ENCODE data around the gene SPRED1.
"Not testable (repeated sequence)": the region's sequence is repeated elsewhere in the genome, so short reads cannot be mapped to it uniquely, and the experiment has no call there.

The SPRED1 gene

GRCh38 chr15:38237021-38237420 is 15.6 kb upstream of the SPRED1 start:
- not testable (repeated sequence) for DNase-seq (ENCODE audit: low read depth)

GRCh38 chr15:38238311-38238710 is 14.3 kb upstream of the SPRED1 start:
- no peak for DNase-seq (ENCODE audit: low read depth)

GRCh38 chr15:38242055-38242454 is 10.6 kb upstream of the SPRED1 start:
- no peak for DNase-seq (ENCODE audit: low read depth)

GRCh38 chr15:38243278-38244055 is 9.2 kb upstream of the SPRED1 start:
- DNase-seq (ENCODE audit: low read depth), result no peak

- no peak for DNase-seq (ENCODE audit: low read depth)
Measured at GRCh38 chr15:38247336-38247735, 5.3 kb upstream of the SPRED1 start.

GRCh38 chr15:38253351-38253781 is 730 bp downstream of the SPRED1 start:
- DNase-seq (ENCODE audit: low read depth), result no peak

GRCh38 chr15:38254051-38254883 is 1.6 kb downstream of the SPRED1 start:
- no peak for DNase-seq (ENCODE audit: low read depth)

GRCh38 chr15:38255690-38256089 is 3.1 kb downstream of the SPRED1 start:
- no peak for DNase-seq (ENCODE audit: low read depth)

- DNase-seq (ENCODE audit: low read depth), result no peak
Measured at GRCh38 chr15:38257676-38258075, 5.0 kb downstream of the SPRED1 start.

GRCh38 chr15:38259134-38259533 is 6.5 kb downstream of the SPRED1 start:
- DNase-seq (ENCODE audit: low read depth), result no peak

- no peak for DNase-seq (ENCODE audit: low read depth)
Measured at GRCh38 chr15:38260077-38260476, 7.4 kb downstream of the SPRED1 start.

GRCh38 chr15:38263251-38263650 is 10.6 kb downstream of the SPRED1 start:
- no peak for DNase-seq (ENCODE audit: low read depth)

GRCh38 chr15:38263996-38264395 is 11.4 kb downstream of the SPRED1 start:
- DNase-seq (ENCODE audit: low read depth), result no peak

- DNase-seq (ENCODE audit: low read depth), result no peak
Measured at GRCh38 chr15:38266247-38266986, 13.8 kb downstream of the SPRED1 start.

GRCh38 chr15:38267421-38268022 is 14.9 kb downstream of the SPRED1 start:
- DNase-seq (ENCODE audit: low read depth), result no peak

GRCh38 chr15:38271144-38271543 is 18.5 kb downstream of the SPRED1 start:
- no peak for DNase-seq (ENCODE audit: low read depth)

GRCh38 chr15:38271895-38272294 is 19.3 kb downstream of the SPRED1 start:
- DNase-seq (ENCODE audit: low read depth), result no peak

- DNase-seq (ENCODE audit: low read depth), result not testable (repeated sequence)
Measured at GRCh38 chr15:38272431-38272830, 19.8 kb downstream of the SPRED1 start.

GRCh38 chr15:38274135-38274534 is 21.5 kb downstream of the SPRED1 start:
- no peak for DNase-seq (ENCODE audit: low read depth)

- DNase-seq (ENCODE audit: low read depth), result no peak
Measured at GRCh38 chr15:38275959-38276358, 23.3 kb downstream of the SPRED1 start.

- not testable (repeated sequence) for DNase-seq (ENCODE audit: low read depth)
Measured at GRCh38 chr15:38277281-38277680, 24.6 kb downstream of the SPRED1 start.

GRCh38 chr15:38281031-38281430 is 28.4 kb downstream of the SPRED1 start:
- no peak for DNase-seq (ENCODE audit: low read depth)
